ENCODE results near the gene ATG4D.
"Not testable (repeated sequence)": the region's sequence is repeated elsewhere in the genome, so short reads cannot be mapped to it uniquely, and the experiment has no call there.

Gene ATG4D

DNA sequence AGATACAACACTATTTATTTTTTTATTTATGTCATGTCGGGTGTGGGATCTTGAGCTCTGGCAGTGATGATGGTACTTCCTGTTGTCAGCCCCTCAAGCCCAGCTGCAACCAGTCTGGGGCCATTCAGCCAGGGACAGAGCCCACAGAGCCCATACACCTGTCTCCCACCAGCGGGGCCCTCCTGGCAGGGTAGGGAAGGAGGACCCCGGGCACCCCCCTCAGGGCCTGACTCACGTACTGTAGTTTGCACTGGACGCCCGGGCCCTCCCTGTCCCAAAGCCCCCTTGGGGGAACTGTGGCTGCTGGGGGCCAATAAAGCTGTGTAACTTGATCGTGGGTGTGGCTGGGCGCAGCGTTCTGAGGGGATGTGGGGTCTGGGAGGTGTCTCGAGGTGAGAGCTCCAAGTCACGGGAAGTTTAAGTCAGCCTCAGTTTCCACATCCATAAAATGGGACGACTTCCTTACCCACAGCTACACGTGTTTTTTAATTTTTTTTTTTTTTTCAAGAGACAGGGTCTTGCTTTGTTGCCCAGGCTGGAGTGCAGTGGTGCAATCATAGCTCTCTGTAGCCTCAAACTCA is 9.5 kb downstream of the ATG4D start:
- DNase-seq = no peak

GRCh38 chr19:10553943-10554381 is 10.3 kb downstream of the ATG4D start:
- no peak for DNase-seq

DNA sequence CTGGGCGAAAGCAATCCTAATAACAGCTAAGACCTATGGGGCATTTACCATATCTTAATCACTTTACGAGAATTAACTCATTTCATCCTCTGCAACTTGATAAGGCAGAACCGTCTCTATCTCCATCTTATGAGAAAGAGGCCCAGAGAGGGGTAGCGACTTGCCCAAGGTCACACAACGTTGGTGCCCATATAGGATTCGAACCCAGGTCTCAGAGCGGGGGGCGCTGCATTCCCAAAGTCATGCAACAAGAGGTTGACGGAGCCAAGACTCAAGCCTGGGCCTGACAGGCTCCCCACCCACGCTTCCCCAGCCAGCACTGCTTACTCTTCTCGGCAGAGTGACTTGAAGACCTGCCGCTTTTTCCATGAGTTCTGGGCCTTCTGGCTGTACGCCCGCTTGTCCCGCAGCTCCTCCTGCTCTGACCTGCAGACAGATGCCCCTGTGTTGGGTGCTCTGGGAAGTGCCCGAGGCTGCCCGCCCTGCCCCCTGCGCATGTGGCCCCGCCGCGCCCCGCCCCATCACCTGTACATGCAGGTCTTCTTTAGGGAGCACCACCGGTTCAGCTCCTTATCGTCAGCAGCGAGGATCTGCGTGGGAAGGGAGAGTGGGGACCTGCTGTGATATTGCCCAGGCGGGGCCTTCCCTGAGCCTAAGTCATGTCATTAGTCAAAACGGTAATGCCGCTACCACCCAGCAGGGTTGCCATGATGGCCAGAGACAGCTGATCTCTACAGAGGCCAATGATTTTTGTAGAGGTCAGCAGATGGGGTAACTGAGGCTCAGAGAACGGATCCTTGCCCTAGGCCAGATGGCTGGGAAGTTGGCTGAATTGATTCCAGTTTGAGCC is 11.3 kb downstream of the ATG4D start:
- DNase-seq = no peak

DNA sequence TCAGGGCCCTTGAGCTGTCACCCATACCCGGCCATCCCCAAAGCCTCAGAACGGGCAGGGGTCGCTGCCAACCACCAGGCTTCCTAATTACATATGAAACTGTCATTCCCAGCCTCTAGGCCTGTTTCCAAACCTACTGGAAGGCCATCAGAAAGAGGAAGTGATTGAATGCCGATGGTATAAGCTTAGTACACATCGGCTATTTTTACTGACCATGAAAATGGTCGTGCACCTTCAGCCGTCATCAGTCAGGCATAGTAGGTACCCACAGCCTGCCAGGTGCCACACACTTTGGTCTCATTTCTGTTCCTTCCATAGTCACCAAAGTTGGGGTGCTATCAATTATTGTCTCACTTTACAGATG is 11.9 kb downstream of the ATG4D start:
- DNase-seq = no peak

GRCh38 chr19:10557603-10558197 is 14.0 kb downstream of the ATG4D start:
- no peak for DNase-seq

GRCh38 chr19:10560154-10560553 is 16.4 kb downstream of the ATG4D start:
- DNase-seq = no peak

- no peak for DNase-seq
Measured at GRCh38 chr19:10562609-10563008, 18.9 kb downstream of the ATG4D start.

- peak; percentile 46 for DNase-seq
Measured at GRCh38 chr19:10565028-10565566, 21.4 kb downstream of the ATG4D start.

- DNase-seq = peak; percentile 96
Measured at GRCh38 chr19:10565567-10566407, 22.1 kb downstream of the ATG4D start, which contains the start of gene KRI1. KRI1 (minus strand) TSS chr19:10566010; CDS start chr19:10565999, 11 bp downstream.

- no peak for DNase-seq
Measured at GRCh38 chr19:10566408-10566657, 22.6 kb downstream of the ATG4D start.

DNA sequence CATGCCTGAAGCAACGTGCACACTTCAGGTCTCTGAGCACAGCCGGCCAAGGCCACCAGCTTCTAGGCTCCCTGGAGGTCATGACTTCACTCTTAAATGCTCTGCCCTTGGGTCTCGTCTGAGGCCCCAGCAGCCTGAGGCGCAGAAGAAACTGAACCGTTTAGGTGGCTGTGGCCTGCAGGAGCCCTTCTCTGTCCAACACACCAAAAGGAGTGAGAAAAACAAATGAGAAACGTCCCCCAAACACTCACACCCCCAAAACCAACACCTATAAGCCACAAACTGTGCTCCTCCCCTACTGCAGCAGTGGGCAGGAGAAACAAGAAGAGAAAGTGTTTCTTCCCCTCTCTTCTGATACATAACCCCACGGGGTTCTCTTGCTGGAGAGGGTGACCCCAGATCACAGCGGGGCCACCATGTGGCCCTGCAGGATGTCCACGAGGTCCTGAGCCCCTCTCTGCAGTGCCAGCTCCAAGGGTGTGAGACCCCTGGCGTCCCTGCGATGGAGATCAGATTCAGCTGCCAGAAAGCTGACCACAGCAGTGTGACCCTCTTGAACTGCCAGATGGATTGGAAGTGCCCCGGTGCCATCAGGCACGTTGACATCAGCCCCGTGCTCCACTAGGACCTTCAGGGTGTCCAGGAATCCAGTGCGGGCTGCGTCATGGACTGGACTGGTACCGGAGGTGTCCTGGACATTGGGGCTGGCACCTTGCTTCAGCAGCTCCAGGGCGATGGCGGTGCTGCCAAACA is 23.1 kb downstream of the ATG4D start:
- DNase-seq = no peak

GRCh38 chr19:10567656-10568055 is 24.0 kb downstream of the ATG4D start:
- DNase-seq = no peak

GRCh38 chr19:10568062-10568825 is 24.5 kb downstream of the ATG4D start:
- DNase-seq = no peak

DNA sequence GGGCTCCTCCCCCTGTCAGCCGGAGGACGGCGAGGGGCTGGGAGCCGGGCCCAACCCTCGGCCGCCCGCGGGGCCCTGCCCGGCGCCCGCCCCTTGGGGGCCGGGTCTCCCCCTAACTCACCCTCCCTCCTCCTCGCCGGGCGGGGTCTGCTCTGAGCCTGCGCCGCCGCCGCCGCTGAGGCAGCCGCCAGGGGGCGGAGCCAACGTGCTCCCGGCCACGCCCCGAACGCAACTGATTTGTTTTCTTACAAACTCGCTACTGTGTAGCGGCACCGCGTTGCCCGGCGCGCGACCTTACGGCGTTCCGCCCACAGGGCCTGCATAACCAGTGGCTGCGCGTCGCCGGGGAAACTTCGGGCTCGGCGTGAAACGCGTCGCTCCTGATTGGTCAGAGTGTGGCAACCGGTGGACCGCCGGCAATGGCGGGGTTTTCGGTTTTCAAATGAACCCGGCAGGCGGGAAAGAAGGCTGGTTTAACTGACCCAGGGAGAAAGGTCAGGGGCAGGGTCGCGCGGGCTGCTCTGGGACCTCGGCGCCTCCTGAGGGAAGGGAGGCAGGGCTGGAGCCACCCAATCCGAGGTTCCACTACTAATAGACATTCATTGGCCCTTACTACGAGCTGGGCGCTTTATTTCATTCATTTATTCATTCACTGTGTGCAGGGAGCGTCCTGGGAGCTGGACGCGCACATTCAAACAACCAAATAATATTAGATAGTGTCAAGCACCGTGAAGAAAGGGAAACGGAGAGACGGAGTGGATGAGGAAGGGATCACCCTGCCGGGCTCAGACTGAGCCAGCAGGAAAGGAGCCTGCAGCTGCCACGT is 25.3 kb downstream of the ATG4D start, which contains the start of gene CDKN2D:
Gene CDKN2D, minus strand, starts transcription at position 154 of the 826 bp plus-strand sequence. CDS start 326 bp downstream, outside the sequence.
- DNase-seq = peak; percentile 99

- DNase-seq = not testable (repeated sequence)
Measured at GRCh38 chr19:10573793-10574192, 30.1 kb downstream of the ATG4D start.

DNA sequence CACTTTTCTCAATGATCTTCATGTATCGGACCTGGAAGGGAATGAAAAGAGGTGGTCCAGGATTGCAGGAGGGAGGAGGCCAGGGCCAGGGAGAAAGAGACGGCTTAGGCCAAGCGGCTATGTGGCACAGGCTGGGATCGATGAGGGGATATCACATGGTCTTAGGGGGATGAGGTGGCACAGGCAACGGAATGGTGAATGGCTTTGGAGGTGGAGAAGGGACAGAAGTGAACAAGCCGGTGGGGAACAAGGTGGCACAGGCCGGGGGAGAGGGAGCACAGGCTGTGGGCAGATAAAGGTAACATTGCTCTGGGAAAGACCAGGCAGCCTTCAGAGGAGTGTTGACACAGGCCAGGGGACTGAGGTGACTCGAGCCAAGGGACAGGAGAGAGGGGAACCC is 30.8 kb downstream of the ATG4D start:
- DNase-seq = no peak

DNA sequence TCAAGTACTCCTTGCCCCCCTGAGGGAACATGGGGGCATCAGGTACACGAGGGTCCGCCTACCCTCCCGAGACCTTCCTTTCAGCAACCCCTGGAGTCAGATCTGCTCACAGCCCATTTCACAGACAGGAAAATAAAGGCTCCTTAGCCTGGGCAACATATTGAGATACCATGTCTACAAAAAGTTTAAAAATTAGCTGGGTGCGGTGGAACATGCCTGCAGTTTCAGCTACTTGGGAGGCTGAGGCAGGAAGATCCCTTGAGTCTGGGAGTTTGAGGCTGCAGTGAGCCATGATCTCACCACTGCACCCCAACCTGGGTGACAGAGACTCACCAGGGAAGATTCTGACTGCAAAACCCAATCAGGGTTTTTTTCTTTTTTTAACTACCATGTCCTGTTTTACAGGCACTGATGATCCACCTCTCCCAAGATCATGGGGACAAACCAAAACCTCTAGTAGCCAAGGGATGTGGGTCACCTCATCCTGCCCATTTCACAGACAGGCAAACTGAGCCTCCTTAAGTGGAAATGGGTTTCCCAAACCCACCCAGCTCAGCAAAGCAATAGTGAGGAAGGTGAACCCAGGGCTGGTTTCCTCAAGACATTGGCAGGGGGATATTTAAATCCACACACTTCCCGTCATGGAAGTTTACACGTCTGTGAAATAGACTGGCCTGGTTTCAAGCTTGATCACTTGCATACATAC is 31.5 kb downstream of the ATG4D start:
- DNase-seq = no peak

GRCh38 chr19:10577951-10578350 is 34.2 kb downstream of the ATG4D start:
- DNase-seq = no peak

DNA sequence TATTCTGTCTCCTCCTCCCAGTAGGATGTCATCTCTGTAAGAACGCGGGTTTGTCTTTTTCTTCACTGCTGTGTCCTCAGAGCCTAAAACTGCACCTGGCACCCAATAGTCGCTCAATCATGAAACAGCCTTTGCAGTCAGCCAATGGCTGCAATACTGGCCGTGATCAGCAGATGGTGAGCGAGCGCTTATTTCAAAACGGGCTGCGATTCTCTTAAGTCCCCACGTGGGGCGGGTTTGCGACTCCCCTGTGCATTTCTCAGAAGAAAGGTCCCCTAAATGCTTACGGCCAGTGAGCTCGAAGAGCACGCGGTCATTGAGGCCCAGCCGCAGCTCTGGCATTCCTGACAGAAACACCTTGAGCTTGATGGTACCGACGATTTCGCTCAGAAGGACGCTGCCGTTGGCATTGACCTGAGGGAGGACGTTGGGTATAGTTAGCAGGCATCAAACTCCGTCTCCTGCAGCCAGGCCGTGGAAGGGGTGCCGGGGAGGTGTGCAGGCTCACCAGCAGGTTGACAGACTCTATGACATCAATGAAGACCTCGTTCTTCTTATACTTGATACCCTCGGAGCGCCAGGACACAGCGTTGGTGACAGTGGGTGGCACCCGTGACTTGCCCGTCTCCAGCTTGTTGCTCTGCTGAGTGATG is 37.4 kb downstream of the ATG4D start:
- DNase-seq = peak; percentile 89
